ENCODE measurements around the gene C17orf67.

Gene C17orf67

GRCh38 chr17:56833809-56834379 lies at the start of gene C17orf67, which contains the start of gene DGKE:
Gene C17orf67 (minus strand): TSS chr17:56833920. CDS start chr17:56815810, 18,110 bp downstream.
Gene DGKE (plus strand): TSS chr17:56834151. CDS start chr17:56834796, 645 bp downstream.
- peak; percentile 95 for FAIRE-seq
- peak; percentile 99 for DNase-seq (ENCODE audit: low spot score)

- DNase-seq (ENCODE audit: low spot score) (no peak), FAIRE-seq (no peak)
Observed at GRCh38 chr17:56881685-56882295, 48.1 kb upstream of the C17orf67 start.

- DNase-seq (ENCODE audit: low spot score) (no peak), FAIRE-seq (no peak)
Observed at GRCh38 chr17:56880571-56880970, 46.9 kb upstream of the C17orf67 start.

- DNase-seq (ENCODE audit: low spot score) (no peak), FAIRE-seq (no peak)
Observed at GRCh38 chr17:56880133-56880532, 46.4 kb upstream of the C17orf67 start.

GRCh38 chr17:56879280-56879679 lies 45.6 kb upstream of the C17orf67 start:
- FAIRE-seq (no peak), DNase-seq (ENCODE audit: low spot score) (no peak)

- FAIRE-seq = no peak
Observed at GRCh38 chr17:56876766-56877179, 43.1 kb upstream of the C17orf67 start.

GRCh38 chr17:56870081-56870651 lies 36.4 kb upstream of the C17orf67 start:
- FAIRE-seq = no peak
- DNase-seq (ENCODE audit: low spot score) = no peak

More at GRCh38 chr17:56876766-56877179, 43.1 kb upstream of the C17orf67 start:
- DNase-seq (ENCODE audit: low spot score) = no peak

- no peak for DNase-seq (ENCODE audit: low spot score)
- FAIRE-seq = no peak
Observed at GRCh38 chr17:56868716-56869115, 35.0 kb upstream of the C17orf67 start.

- DNase-seq (ENCODE audit: low spot score) (no peak), FAIRE-seq (no peak)
Observed at GRCh38 chr17:56867948-56868376, 34.2 kb upstream of the C17orf67 start.

GRCh38 chr17:56866496-56866895 lies 32.8 kb upstream of the C17orf67 start:
- DNase-seq (ENCODE audit: low spot score) = no peak
- FAIRE-seq = no peak

GRCh38 chr17:56866076-56866475 lies 32.4 kb upstream of the C17orf67 start:
- FAIRE-seq (no peak), DNase-seq (ENCODE audit: low spot score) (no peak)

- FAIRE-seq = no peak
- DNase-seq (ENCODE audit: low spot score) = no peak
Observed at GRCh38 chr17:56863974-56864373, 30.3 kb upstream of the C17orf67 start.

- FAIRE-seq (no peak), DNase-seq (ENCODE audit: low spot score) (no peak)
Observed at GRCh38 chr17:56861899-56862298, 28.2 kb upstream of the C17orf67 start.

- no peak for DNase-seq (ENCODE audit: low spot score)
- no peak for FAIRE-seq
Observed at GRCh38 chr17:56851008-56851407, 17.3 kb upstream of the C17orf67 start.

- FAIRE-seq = no peak
- no peak for DNase-seq (ENCODE audit: low spot score)
Observed at GRCh38 chr17:56850591-56850990, 16.9 kb upstream of the C17orf67 start.

GRCh38 chr17:56849131-56849530 lies 15.4 kb upstream of the C17orf67 start:
- no peak for DNase-seq (ENCODE audit: low spot score)
- no peak for FAIRE-seq

GRCh38 chr17:56847106-56847505 lies 13.4 kb upstream of the C17orf67 start:
- no peak for DNase-seq (ENCODE audit: low spot score)
- no peak for FAIRE-seq

GRCh38 chr17:56845934-56846333 lies 12.2 kb upstream of the C17orf67 start:
- DNase-seq (ENCODE audit: low spot score) (no peak), FAIRE-seq (no peak)

GRCh38 chr17:56842577-56842976 lies 8.9 kb upstream of the C17orf67 start:
- DNase-seq (ENCODE audit: low spot score) (no peak), FAIRE-seq (no peak)

GRCh38 chr17:56838687-56839086 lies 5.0 kb upstream of the C17orf67 start:
- no peak for DNase-seq (ENCODE audit: low spot score)
- no peak for FAIRE-seq

GRCh38 chr17:56835264-56835585 lies 1.5 kb upstream of the C17orf67 start:
- FAIRE-seq (no peak), DNase-seq (ENCODE audit: low spot score) (no peak)

GRCh38 chr17:56834380-56835263 lies 902 bp upstream of the C17orf67 start:
- FAIRE-seq (no peak), DNase-seq (ENCODE audit: low spot score) (peak; percentile 31)
